Upper lobe of left lung (tissue), 6 donors: ENCODE measurements around the gene NUDT8. TPM values are rescaled to one million over a fixed set of nuclear protein-coding genes. Genes with fewer than 3 reads are reported as not detected.
"Not testable (repeated sequence)": the region's sequence is repeated elsewhere in the genome, so short reads cannot be mapped to it uniquely, and the experiment has no call there.

ENCODE experiments used
- ATAC-seq, 2 donors: fragments of 200-7000 bp; cut with Tn5 transposase; one replicate each; pipeline ENCODE4 v1.9.1; 2022; ENCODE audit warnings: mild to moderate bottlenecking in 2 of 2, moderate library complexity in 2 of 2; ENCODE audit not compliant: low FRiP score in 2 of 2
- DNase-seq, 2 donors: peaks; one replicate each; pipeline ENCODE4 v3.0.0-alpha.2; 2019 to 2020
- H3K27ac ChIP-seq, 4 donors: fragments of 200-600 bp; sonication (generic); one replicate each; pipeline ENCODE4 v1.5.1; 2016 to 2019
- H3K27me3 ChIP-seq, 4 donors: fragments of 200-600 bp; sonication (generic); one replicate each; pipeline ENCODE4 v1.5.1; 2017 to 2019
- H3K36me3 ChIP-seq, 4 donors: fragments of 200-600 bp; sonication (generic); one replicate each; pipeline ENCODE4 v1.5.1; 2016 to 2019
- H3K4me1 ChIP-seq, 4 donors: fragments of 200-600 bp; sonication (generic); one replicate each; pipeline ENCODE4 v1.5.1; 2018 to 2019
- H3K4me3 ChIP-seq, 4 donors: fragments of 200-600 bp; sonication (generic); one replicate each; pipeline ENCODE4 v1.5.1; 2017 to 2019; ENCODE audit warnings: mild to moderate bottlenecking in 2 of 4, moderate library complexity in 1 of 4
- H3K9me3 ChIP-seq, 4 donors: fragments of 200-600 bp; sonication (generic); one replicate each; pipeline ENCODE4 v1.5.1; 2018 to 2019
- CTCF ChIP-seq, 6 experiments: fragments of 450-650 bp in 4 of 6; fragments of 200-600 bp in 2 of 6; sonication (generic) in 2 of 6; IDR thresholded peaks; one replicate each; pipeline ENCODE4 v1.5.1; 2016 to 2019; ENCODE audit warnings: antibody characterized with exemption in 6 of 6
- EP300 ChIP-seq, 4 donors: sonication (generic); formaldehyde crosslinking; IDR thresholded peaks; one replicate each; pipeline ENCODE4 v1.5.1; 2017; ENCODE audit warnings: antibody characterized with exemption in 4 of 4, control low read depth in 2 of 4
- POLR2A ChIP-seq, 4 donors: fragments of 450-650 bp; IDR thresholded peaks; one replicate each; pipeline ENCODE4 v1.5.1; 2016 to 2017; ENCODE audit warnings: antibody characterized with exemption in 4 of 4, mild to moderate bottlenecking in 2 of 4
- POLR2AphosphoS5 ChIP-seq, 2 donors: sonication (generic); formaldehyde crosslinking; IDR thresholded peaks; one replicate each; pipeline ENCODE4 v1.5.1; 2017; ENCODE audit warnings: antibody characterized with exemption in 2 of 2
- WGBS, 2 donors: methylation state at CpG; one replicate each; pipeline ENCODE4 v1.1.5; 2017 to 2018; 5-methylcytosine and 5-hydroxymethylcytosine counted together
- total RNA-seq, 6 donors: library from RNA; depleted of rRNA in 4 of 6; stranded (reverse); fragments of >200 nt in 4 of 6; gene quantifications; one replicate each; pipeline versions ENCODE4 v1.1.0 to v1.2.1, GENCODE V29; 2016 to 2021
- donor health status: DM: no; HTN: no; CAD: no; lungs with moderate emphysema.
- donor health status: DM: no; HTN: yes; CAD: no; lungs with severe emphysema.

The NUDT8 gene
- total RNA-seq, 6 donors from 2014 or later = 4.3 to 17.8 (median 13.9) TPM; not detected in 1

- Histone ChIP-seq H3K9me3 (no peaks in the 10 kb centered on the region), H3K27ac (no peak overlapping the region), H3K27me3 (no peaks in the 10 kb centered on the region), H3K4me1 (peaks cover 8 to 21% (median 17%) of the 10 kb centered on the region in 4 donors), H3K36me3 (no peaks in the 10 kb centered on the region), H3K4me3 (no peak overlapping the region)
- TF ChIP-seq POLR2A (IDR thresholded peaks at IDR 0.05) (no peak), POLR2AphosphoS5 (IDR thresholded peaks at IDR 0.05) (no peak), CTCF (IDR thresholded peaks at IDR 0.05) (no peak), EP300 (IDR thresholded peaks at IDR 0.05) (no peak)
- ATAC-seq (no peak), DNase-seq (peak in 1 of 2 donors; percentile 12)
- 93 to 96% methylated on average over 5 to 10 of the region's 10 CpGs for WGBS, 2 donors
Measured at GRCh38 chr11:67626970-67627369, 2.8 kb downstream of the NUDT8 start.

- WGBS, 2 donors = 92% methylated on average over 8 to 10 of the region's 10 CpGs
- H3K9me3 ChIP-seq, H3K36me3 ChIP-seq, H3K27ac ChIP-seq, H3K4me3 ChIP-seq, DNase-seq, H3K27me3 ChIP-seq, ATAC-seq: not testable (repeated sequence)
- H3K4me1 ChIP-seq = peaks cover 8 to 20% (median 17%) of the 10 kb centered on the region in 4 donors
Measured at GRCh38 chr11:67626131-67626833, 3.5 kb downstream of the NUDT8 start.

GRCh38 chr11:67623795-67624194 lies 5.9 kb downstream of the NUDT8 start:
- H3K36me3 ChIP-seq, H3K27ac ChIP-seq, H3K27me3 ChIP-seq, H3K9me3 ChIP-seq, DNase-seq, ATAC-seq, H3K4me3 ChIP-seq, H3K4me1 ChIP-seq: not testable (repeated sequence)
- WGBS, 2 donors = 95 to 100% methylated on average over 1 of the region's 1 CpG

- H3K27ac ChIP-seq = not testable (repeated sequence)
Measured at GRCh38 chr11:67622905-67623304, 6.8 kb downstream of the NUDT8 start.

GRCh38 chr11:67621928-67622327 lies 7.8 kb downstream of the NUDT8 start:
- H3K4me1 ChIP-seq, H3K9me3 ChIP-seq, H3K27ac ChIP-seq, DNase-seq, ATAC-seq, H3K36me3 ChIP-seq, H3K27me3 ChIP-seq, H3K4me3 ChIP-seq: not testable (repeated sequence)
- whole genome bisulfite sequencing, 2 donors = 64 to 76% methylated on average over 3 of the region's 3 CpGs

More at GRCh38 chr11:67622905-67623304, 6.8 kb downstream of the NUDT8 start:
- not testable (repeated sequence) for H3K4me3 ChIP-seq, ATAC-seq, H3K4me1 ChIP-seq, H3K36me3 ChIP-seq, H3K27me3 ChIP-seq, H3K9me3 ChIP-seq, DNase-seq
- WGBS, 2 donors = 67 to 87% methylated on average over 4 to 7 of the region's 7 CpGs

GRCh38 chr11:67620621-67621020 lies 9.1 kb downstream of the NUDT8 start:
- H3K4me3 ChIP-seq, H3K9me3 ChIP-seq, H3K27me3 ChIP-seq, DNase-seq, ATAC-seq, H3K36me3 ChIP-seq, H3K27ac ChIP-seq, H3K4me1 ChIP-seq: not testable (repeated sequence)
- 91 to 95% methylated on average over 4 to 13 of the region's 13 CpGs for WGBS, 2 donors

- H3K4me1 ChIP-seq, H3K27me3 ChIP-seq, H3K4me3 ChIP-seq, H3K36me3 ChIP-seq, ATAC-seq, H3K9me3 ChIP-seq, H3K27ac ChIP-seq, DNase-seq: not testable (repeated sequence)
- 83 to 96% methylated on average over 27 to 32 of the region's 33 CpGs for WGBS, 2 donors
Measured at GRCh38 chr11:67619683-67620618, 9.8 kb downstream of the NUDT8 start.

- H3K27ac ChIP-seq, H3K9me3 ChIP-seq, H3K4me3 ChIP-seq, ATAC-seq, H3K36me3 ChIP-seq, H3K27me3 ChIP-seq: not testable (repeated sequence)
- H3K4me1 ChIP-seq = peaks cover 5 to 16% (median 13%) of the 10 kb centered on the region in 4 donors
- WGBS, 2 donors = 90 to 96% methylated on average over 17 to 18 of the region's 40 CpGs
- peak in 1 of 2 donors; percentile 77 for DNase-seq
Measured at GRCh38 chr11:67618901-67619659, 10.7 kb downstream of the NUDT8 start.
